Sciatic nerve (tissue), 2 donors: ENCODE results near the gene BRD4. TPM values are rescaled to one million over a fixed set of nuclear protein-coding genes. Genes with fewer than 3 reads are reported as not detected.

Experiments
- ATAC-seq: fragments of 200-7000 bp; cut with Tn5 transposase; one replicate; pipeline ENCODE4 v1.9.1; 2020; ENCODE audit warnings: mild to moderate bottlenecking, moderate library complexity
- DNase-seq: peaks from one replicate; pipeline ENCODE4 v3.0.0-alpha.2; 2020; ENCODE audit warnings: low spot score
- intact Hi-C: fragments of 100-400 bp; cut with DNase I; formaldehyde crosslinking; loops from one replicate; pipeline ENCODE4 v1.14.2; 2022
- total RNA-seq: library from RNA; stranded (reverse); fragmentation: NEBNext Ultra II Directional; extraction: Animal tissue kit (Norgen Biotek cat#: 25700); gene quantifications from one replicate; pipeline ENCODE4 v1.2.1, GENCODE V29; 2021
- donor health status: DM: no; HTN: no; CAD: no.
- donor health status: DM: no; HTN: no; CAD: no.

BRD4 gene
- total RNA-seq, 1 donor from 2014 or later: 110 TPM

DNA sequence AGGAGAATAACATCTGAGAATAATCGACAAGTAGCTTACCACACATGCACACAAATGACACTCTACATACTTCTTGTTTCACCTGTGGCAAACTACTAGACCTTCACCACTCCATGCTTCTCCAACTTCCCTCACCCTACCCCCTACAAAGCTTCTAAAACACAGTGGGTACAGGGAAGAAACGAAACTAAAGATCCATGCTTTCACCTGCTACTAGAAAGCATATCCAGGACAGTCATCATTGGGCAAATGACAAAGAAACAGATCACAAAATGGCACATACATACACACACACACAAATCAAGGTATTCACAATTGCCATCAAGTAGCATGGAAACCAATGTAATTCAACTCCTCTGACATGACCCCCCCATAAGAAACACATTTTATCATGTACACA, 10.6 kb downstream of the BRD4 start:
- intact Hi-C loops: no loop called here
- DNase-seq (no peak), ATAC-seq (no peak)

DNA sequence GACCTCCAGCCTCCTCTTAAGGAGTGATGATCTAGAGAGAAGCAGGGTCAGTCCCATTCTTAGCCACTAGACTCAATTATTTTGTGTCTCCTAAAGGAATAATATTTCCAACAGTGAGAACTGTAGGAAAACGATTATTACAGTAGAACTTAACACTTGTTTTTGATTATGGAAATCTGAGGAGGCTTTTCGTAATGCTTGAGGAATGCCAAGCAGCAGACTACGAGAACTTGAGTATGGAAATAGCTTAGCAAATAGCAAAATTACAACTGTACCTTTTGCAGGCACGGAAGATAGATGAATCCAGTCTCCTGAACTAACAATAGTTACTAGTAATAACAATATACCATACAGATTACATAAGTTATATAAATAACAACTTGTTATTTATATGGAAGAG, 12.2 kb downstream of the BRD4 start:
- DNase-seq (no peak), ATAC-seq (no peak)
- intact Hi-C loops: no loop called here

DNA sequence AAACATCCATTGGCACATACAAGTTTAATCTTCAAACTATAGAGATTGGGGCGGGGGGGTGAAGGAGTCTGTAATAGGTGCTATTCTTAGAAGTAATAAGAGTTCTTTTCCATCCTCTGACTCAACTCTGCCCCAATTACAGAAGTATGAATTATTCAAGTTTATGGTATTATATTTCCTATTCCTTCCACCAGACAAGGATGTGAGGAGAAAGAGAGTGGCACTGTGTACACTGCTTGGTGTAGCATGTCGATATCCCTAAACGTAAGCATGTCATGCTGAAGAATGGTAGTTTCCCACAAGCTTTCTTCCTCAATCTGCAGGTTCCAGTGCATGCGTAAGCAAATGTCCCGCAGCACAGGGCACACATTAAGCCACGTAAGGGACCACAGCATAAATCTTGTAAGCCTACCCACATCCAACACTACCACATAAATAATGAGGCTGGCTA, 14.1 kb downstream of the BRD4 start:
- ATAC-seq: peak; percentile 29
- intact Hi-C loops: no loop called here
- no peak for DNase-seq

DNA sequence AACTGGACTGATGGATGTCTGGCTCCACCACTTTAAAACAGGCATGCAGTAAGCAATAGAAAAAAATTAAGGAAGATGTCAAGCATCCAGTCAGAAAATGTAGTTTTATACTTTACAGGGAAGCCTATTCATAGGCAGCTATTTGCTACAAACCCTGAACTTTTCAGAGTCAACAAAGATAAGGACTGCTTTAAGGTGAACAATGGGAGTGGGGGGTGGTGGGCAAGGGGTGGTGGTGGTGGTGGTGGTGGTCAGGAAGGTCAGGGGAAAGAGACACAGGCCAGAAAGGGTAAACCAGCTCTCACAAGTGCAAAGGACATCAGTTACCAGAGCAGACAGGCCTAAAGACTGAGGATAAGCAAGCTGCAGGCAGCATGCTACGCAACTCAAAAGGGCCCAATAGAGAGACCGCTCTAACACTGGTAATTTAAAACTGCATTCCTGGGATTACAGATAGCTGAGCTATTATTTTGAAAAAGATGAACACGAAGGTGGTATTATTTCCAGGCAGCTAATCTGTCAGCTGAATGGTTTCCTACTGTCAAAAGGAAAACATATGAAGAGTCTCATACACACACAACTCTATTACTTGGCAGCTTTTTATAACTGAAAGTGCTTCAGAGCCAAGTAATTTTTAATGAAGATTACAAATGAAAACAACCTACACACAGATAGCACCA, 14.8 kb downstream of the BRD4 start:
- ATAC-seq: no peak
- intact Hi-C loops: no loop called here
- DNase-seq: no peak

DNA sequence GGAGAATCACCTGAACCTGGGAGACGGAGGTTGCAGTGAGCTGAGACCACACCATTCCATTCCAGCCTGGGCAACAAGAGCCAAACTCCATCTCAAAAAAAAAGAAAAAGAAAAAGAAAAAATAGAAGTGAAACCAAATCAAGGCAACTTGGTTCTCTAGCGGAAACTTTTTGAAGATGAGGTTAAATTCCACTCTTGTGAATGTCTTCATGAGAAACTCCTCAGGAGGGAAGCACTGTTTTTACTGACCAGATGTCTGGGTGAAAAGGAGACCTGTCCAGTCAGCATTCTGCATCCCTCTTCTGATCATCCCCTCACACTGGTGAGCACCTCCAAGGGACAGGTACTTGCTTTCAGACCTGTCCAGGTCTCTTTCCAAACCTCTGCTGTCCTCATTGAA, 15.8 kb downstream of the BRD4 start:
- DNase-seq (no peak), ATAC-seq (no peak)
- intact Hi-C loops: no loop called here

DNA sequence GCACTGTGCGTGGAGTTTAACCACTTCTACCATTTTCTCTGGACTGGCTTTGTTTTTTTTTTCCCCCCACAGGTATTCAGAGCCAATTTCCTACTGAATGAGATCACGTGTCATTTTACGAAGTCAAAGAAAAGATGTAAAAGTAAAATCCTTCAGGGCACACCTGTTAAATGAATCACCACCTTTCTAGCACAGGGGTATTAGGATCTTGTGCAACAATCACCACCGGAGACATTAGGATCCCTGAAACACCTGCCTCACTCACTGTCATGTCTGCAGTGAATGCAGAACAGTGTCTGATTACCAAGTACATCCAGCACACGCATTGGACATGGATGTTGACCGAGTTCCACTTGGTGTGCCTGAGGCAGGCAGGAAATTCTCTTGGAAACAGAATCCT, 17.2 kb downstream of the BRD4 start:
- DNase-seq: no peak
- ATAC-seq: no peak
- intact Hi-C loops: no loop called here

DNA sequence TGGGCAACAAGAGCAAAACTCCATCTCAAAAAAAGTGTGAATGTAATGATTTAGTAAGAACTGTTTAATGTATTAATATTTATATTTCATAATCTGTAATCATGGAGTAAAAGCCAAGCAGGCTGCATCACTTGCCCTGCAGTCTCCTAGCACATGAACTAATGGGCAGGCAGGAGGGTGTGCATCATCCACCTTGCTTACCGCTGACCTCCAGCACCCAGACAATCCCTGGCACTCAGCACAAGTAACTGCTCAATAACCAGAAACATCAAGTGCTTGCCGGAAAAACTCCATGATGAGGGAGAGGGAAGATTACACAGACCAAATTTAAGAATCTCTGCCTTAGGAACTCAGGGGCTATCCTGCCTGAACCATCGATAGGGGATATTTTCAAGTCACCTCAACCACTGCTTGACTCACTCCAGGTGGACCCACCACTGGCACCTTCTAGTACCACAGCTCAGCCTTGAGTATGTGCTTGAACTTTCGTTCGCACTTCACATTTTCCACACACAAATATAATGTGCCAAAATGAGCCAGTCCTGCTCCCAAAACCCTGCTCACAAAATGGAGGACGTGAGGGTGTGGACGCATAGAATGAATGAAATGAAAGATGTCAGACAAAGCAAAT, 18.6 kb downstream of the BRD4 start:
- no peak for ATAC-seq
- intact Hi-C loops: no loop called here
- DNase-seq: no peak

DNA sequence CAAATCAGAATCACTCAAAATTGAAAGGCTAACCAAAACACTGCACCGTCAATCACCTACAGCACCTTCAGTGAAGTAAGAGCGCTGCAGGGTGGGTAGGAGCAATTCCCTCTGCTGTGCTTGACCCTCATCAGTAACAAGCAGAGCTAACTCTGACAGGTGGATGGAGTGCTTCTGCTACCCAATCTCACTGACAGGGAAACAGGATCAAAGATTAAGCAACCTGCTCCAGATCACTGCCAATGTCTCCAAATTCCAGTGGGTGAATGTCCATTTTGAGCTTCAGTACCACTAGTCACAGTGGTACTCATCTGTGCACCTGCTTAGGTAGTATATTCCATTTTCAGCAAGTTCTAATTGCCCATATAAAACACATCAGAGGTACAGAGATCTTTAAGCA, 25.2 kb downstream of the BRD4 start:
- DNase-seq (no peak), ATAC-seq (no peak)
- intact Hi-C loops: no loop called here

DNA sequence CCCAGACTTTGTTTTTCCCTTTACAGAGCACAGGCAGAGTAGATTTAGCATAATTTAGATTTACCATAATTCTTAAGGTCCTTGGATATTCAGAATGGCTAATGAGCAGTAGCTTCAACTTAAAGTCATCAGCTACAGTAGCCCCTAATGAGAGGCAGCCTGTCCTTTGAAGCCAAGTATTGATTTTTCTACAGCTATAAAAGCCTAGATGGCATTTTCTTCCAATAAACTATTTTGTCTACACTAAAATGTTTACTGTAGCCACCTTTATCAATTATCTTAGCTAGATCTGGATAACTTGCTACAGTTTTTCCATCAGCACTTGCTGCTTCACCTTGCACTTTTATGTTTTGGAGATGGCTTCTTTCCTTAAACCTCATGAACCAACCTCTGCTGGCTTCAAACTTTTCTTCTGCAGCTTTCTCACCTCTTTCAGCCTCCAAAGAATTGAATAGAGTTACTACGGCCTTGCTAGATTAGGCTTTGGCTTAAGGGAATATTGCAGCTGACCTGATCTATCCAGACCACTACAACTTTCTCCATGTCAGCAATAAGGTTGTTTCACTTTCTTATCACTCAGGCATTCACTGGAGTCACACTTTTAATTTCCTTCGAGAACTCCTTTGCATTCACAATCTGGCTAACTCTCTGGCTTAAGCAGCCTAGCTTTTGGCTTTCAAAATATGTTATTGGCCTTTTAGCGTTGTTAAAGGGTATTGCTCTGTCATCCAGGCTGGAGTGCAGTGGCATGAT, 26.6 kb downstream of the BRD4 start:
- intact Hi-C loops: no loop called here
- ATAC-seq (no peak), DNase-seq (no peak)

DNA sequence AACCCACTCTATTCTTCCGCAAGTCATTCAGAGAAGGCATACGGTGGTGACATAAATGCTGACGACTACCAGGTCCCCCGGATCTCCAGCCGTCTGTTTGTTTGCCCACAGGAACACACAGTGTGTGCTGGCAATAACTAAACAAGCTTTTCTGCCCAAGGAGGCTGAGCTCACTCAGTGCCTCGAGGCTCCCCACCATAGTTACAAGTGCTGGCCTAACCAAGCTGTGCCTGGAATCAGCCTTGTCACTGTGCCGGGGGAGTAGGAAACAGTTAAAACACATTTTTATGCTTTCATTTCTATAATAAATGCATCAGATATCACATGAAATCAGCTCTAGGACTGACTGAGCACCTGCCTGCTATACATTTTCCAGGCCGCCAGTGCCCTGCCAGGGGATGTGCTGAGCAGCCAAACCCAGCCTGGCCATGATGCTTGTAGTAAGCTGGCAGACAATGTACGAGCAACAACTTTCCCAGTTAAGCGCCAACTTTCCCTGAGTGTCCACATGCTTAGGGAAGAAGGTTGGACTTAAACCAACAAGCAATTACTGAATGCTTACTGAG, 28.1 kb downstream of the BRD4 start:
- ATAC-seq: no peak
- no peak for DNase-seq
- intact Hi-C loops: no loop called here

DNA sequence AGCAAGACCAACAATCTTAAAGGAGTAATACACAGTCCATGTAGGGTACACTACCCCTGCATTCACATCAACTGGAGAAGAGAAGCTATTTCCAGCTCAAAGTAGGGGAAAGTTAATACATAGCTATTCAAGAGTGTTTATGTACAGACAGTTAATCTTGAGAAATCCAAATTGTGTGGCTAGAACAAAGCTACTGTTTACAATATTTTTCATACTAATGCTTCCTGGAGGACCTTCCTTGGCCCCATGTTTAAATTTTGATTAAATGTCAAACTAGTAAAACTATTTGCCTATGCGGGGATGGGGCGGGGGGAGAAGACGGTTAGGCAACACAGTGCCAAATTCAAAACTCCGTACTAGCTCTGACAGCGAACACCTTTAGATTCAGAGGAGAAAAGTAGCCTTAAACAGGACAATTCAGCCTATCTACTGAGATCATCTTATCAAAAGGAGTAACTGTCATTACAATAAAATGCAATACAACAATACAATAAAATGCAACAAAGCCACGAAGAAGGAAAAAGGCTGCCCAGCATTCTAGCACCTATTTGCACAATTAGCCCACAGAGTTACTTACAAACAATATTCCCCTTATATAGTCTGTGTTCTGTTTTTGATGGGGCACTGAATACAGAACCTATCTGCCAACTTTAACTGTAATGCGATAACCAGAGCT, 29.1 kb downstream of the BRD4 start:
- intact Hi-C loops: no loop called here
- no peak for ATAC-seq
- no peak for DNase-seq

DNA sequence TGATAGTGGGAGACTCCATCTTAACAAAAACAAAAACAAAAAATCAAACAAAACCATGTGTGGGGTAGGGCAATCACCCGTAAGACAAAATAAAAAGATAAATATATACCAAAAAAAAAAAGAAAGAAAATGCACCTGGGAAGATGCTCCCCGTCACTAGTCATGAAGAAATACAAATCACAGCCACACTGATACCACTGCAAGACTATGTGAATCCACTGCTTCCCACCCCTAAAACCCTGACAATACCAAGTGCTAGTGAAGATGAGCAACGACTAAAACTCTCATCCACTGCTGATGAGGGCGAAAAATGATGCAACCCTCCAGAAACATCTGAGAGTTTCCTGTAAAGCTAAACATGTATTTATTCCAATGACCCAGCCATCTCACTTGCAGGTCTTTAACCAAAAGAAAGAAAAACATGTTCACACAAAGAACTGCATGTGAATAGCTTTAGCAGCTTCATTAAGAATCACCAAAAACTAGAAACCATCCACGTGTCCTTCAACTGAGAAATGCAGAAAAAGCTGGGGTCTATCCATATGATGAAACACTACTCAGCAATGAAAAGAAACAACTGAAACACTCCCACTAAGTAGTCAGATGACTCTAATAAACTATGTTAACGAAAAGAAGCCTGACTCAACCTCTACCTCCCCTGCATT, 31.7 kb downstream of the BRD4 start:
- DNase-seq (no peak), ATAC-seq (no peak)
- intact Hi-C loops: no loop called here

DNA sequence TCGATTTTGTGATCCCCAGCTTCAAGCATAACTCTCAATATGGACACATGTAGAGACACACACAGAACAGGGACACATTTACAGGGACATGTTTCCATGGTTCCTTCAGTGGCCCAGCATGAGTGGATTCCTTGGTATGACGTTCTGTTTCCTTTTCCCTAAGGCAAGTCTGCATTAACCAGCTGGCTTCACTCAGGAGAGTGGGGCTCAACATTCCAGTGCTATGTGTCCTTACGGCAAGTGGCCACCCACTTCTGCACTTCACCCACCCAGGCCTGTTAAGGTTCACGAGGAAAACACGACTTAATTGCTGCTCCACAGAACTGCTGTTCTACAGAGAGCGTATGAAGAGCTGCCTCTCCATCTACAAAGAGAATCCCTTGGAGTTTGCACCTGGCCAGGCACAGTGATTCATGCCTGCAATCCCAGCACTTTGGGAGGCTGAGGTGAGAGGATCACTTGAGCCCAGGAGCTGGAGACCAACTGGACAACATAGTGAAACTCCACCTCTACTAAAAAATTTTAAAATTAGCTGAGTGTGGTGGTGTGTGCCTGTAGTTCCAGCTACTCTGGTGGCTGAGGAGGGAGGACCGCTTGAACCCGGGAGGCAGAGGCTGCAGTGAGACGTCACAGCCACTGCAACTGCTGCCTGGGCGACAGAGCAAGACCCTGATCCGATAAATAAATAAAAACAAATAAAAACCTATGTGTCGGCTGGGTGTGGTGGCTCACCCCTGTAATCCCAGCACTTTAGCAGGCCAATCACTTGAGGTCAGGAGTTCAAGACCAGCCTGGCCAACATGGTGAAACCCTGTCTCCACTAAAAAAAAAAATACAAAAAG, 32.5 kb downstream of the BRD4 start:
- intact Hi-C loops: no loop called here
- DNase-seq: no peak
- no peak for ATAC-seq

DNA sequence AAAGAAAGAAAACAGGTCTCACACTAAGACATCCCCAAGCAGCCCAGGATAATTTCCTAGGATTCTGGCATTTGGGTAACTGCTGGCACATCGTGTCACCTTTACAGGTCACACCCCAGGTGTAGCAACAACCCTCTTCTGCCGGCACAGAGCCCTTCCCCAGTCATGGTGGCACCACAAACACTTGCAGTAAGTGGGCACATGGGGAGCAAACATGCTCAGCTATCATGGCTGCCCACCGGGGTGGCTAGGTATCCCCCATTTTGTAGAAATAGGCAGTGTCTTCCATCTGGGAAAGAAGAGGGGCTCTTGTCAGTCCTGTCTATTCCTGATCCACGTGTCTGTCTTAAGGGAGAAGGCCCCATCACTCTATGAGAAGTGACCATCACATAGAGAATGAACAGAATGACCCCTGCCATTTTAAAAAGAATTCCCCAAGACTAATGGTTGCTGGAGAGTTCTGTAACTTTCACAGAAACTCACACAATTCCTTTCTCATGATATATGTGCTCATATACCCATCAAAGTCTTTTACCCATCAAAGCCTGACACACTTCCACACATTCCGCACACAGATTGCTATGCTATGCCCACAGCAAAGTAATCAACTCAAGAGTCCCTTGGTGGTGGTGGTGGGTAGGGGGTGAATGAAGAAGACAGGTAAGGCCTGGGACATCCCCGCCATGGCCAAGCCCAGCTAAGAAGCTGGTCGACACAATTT, 33.3 kb downstream of the BRD4 start:
- intact Hi-C loops: no loop called here
- DNase-seq (no peak), ATAC-seq (no peak)

DNA sequence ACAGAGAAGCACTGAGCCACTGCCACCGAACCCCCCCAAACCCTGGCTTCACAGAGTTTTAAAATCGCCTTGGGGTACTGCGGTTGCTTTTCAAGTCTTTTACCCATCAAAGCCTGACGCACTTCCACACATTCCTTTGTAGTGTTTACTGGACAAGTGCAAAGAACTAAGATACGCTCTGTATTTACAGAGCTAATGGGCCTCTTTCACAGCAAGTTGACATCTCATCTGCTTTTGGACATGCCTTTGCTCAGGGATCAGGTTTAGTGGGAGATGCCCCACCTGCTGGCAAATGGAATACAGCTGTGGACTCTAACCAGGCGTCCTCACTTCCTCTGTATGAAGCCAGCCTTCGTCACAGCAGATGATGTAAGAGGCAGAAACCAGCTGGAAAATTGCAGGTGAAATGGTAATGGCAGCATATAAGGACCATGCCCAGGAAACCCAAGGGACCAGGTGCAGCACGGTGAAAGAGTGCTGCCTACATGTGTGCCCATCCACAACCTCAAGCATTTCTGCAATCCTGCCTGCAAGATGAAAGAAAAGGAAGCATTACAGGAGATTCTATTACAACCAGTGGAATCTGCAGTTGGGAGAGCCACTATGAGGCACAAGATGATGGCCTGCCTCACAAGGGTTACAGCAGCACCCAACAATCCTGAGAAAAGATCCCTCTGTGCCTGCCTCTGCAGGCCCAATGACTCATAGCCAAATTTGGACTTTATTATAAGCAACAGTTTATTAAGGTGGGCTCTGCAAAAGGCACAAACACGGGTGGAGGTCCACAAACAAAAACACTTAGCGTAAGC, 34.7 kb downstream of the BRD4 start:
- DNase-seq (no peak), ATAC-seq (peak; percentile 45)
- intact Hi-C loops: no loop called here

DNA sequence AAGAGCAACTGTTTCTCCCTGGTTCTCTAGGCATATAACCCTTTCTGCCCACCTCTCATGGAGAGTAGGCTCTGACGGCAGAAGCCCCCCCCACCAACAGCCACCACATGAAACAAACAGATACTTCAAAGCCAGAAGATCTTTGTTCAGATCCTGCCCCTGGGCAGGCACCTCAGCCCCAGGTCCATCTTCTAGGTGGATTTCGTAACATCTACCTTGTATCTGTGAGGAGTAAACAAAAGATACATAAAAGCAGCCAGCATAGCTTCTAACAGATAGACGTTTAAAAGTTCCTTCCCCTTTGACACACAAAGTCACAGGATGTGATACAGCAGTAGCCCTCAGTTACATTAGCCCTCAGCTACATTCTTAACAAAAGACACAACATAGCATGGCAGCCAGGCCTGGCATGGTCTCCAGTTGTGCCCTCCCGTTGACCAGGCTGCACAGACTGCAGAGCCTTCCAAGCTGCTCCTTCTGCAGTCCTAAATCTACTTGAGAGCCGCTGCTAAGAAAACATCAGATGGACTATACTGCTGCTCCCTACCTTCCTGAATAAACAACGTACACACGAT, 35.4 kb downstream of the BRD4 start:
- ATAC-seq (no peak), DNase-seq (no peak)
- intact Hi-C loops: no loop called here
